ENCODE data around the gene TNFAIP8. TPM values are rescaled to one million over a fixed set of nuclear protein-coding genes. Genes with fewer than 3 reads are reported as not detected.

The TNFAIP8 gene
- total and polyA plus RNA-seq, 2 experiments from 2014 or later: 10.6 to 29.2 TPM

- no peaks in the 10 kb centered on the region for H3K27me3 ChIP-seq (ENCODE audit: insufficient read depth)
- H3K36me3 ChIP-seq (ENCODE audit: insufficient read depth): no peaks in the 10 kb centered on the region
- no peaks in the 10 kb centered on the region for H4K20me1 ChIP-seq (replicated peaks; ENCODE audit: insufficient read depth)
- Mint-ChIP-seq H3K27ac (no peak overlapping the region), H3K4me3 (no peak overlapping the region), H3K4me1 (peaks cover 31% of the 10 kb centered on the region), H3K36me3 (ENCODE audit: low read depth) (0 out of 3 replicates have a peak, but pooled peaks cover 2% of the 10 kb centered on the region), H3K9me3 (no peaks in the 10 kb centered on the region), H3K27me3 (ENCODE audit: insufficient read depth, low read depth, poor library complexity) (peaks cover 3% of the 10 kb centered on the region)
- no peaks in the 10 kb centered on the region for H3F3A ChIP-seq (replicated peaks; ENCODE audit: low read depth)
- no peak overlapping the region for H3K4me3 ChIP-seq
- ATAC-seq (no peak), DNase-seq (ENCODE audit: low spot score) (no peak)
- TF ChIP-seq EZH2phosphoT487 (IDR thresholded peaks at IDR 0.05; ENCODE audit: unreplicated experiment) (no peak), ZNF462 (CRISPR knock-in tag; IDR thresholded peaks at IDR 0.05) (no peak), CTCF (conservative IDR thresholded peaks at IDR 0.05; ENCODE audit: low read depth in 2 of 2) (no peak), NANOG (IDR thresholded peaks at IDR 0.05; ENCODE audit: borderline replicate concordance) (no peak), REST (IDR thresholded peaks at IDR 0.05; ENCODE audit: unreplicated experiment) (no peak), POLR2AphosphoS5 (IDR thresholded peaks at IDR 0.05; ENCODE audit: low read depth) (no peak), ETS1 (IDR thresholded peaks at IDR 0.05) (no peak), ZNF331 (CRISPR knock-in tag; IDR thresholded peaks at IDR 0.05; ENCODE audit: low read depth) (no peak), JUNB (IDR thresholded peaks at IDR 0.05; ENCODE audit: unreplicated experiment) (no peak), ZNF114 (CRISPR knock-in tag; IDR thresholded peaks at IDR 0.05) (no peak)
- H3K4me1 ChIP-seq (ENCODE audit: insufficient read depth): peaks cover 20% of the 10 kb centered on the region
- no peak overlapping the region for H2AFZ ChIP-seq
- H3K9me2 ChIP-seq (ENCODE audit: insufficient read depth): no peaks in the 10 kb centered on the region
- no peak overlapping the region for H3K27ac ChIP-seq (ENCODE audit: low read depth)
- no peaks in the 10 kb centered on the region for H3K79me2 ChIP-seq (replicated peaks; ENCODE audit: insufficient read depth)
- no peak overlapping the region for H3K4me2 ChIP-seq
Measured at GRCh38 chr5:119397518-119398380, 41.9 kb downstream of the TNFAIP8 start.

Data from GM23338 (cell line).